HG03442 (cell line): Measurements from ENCODE around the gene GLB1L2.

Experiments used
- ATAC-seq: cut with Tn5 transposase; IDR thresholded peaks from one replicate; pipeline ENCODE4 v1.9.1; 2021; ENCODE audit warnings: mild to moderate bottlenecking, moderate library complexity; ENCODE audit not compliant: unreplicated experiment

GLB1L2 gene

GRCh38 chr11:134401825-134402809 lies 70.3 kb downstream of the GLB1L2 start:
- no peak for ATAC-seq

GRCh38 chr11:134402910-134403309 lies 71.1 kb downstream of the GLB1L2 start:
- no peak for ATAC-seq

GRCh38 chr11:134404575-134405341 lies 73.0 kb downstream of the GLB1L2 start:
- no peak for ATAC-seq

- ATAC-seq = no peak
These were observed 73.6 kb downstream of the GLB1L2 start for GRCh38 chr11:134405436-134405835.

GRCh38 chr11:134405841-134406240 lies 74.1 kb downstream of the GLB1L2 start:
- ATAC-seq = no peak

GRCh38 chr11:134406264-134407185 lies 74.7 kb downstream of the GLB1L2 start:
- ATAC-seq = no peak

- ATAC-seq = no peak
These were observed 75.6 kb downstream of the GLB1L2 start for GRCh38 chr11:134407321-134407828.

- ATAC-seq = no peak
These were observed 76.1 kb downstream of the GLB1L2 start for GRCh38 chr11:134407923-134408322.

GRCh38 chr11:134409552-134410429 lies 78.0 kb downstream of the GLB1L2 start:
- no peak for ATAC-seq

- ATAC-seq = no peak
These were observed 79.0 kb downstream of the GLB1L2 start for GRCh38 chr11:134410766-134411165.

- no peak for ATAC-seq
These were observed 80.6 kb downstream of the GLB1L2 start, which contains the start of gene B3GAT1 for GRCh38 chr11:134412203-134413042. Gene B3GAT1, minus strand, starts transcription at chr11:134412242. Its CDS starts 24,583 bp downstream, at chr11:134387659.

- no peak for ATAC-seq
These were observed 81.4 kb downstream of the GLB1L2 start for GRCh38 chr11:134413043-134413825.

- ATAC-seq = no peak
These were observed 82.3 kb downstream of the GLB1L2 start for GRCh38 chr11:134413826-134414731.

- no peak for ATAC-seq
These were observed 83.3 kb downstream of the GLB1L2 start for GRCh38 chr11:134414766-134415765.

GRCh38 chr11:134416726-134417125 lies 84.9 kb downstream of the GLB1L2 start:
- ATAC-seq = no peak
